ENCODE results near the gene NMNAT2. TPM values are rescaled to one million over a fixed set of nuclear protein-coding genes. Genes with fewer than 3 reads are reported as not detected.
A peak's percentile ranks its signal among the peaks of the same experiment; 100 is the strongest.

The NMNAT2 gene
- total RNA-seq, 6 experiments from 2014 or later, result 20.2 to 31.4 (median 23.8) TPM

- no peak overlapping the region for H3K27ac Mint-ChIP-seq
- no peaks in the 10 kb centered on the region for H3K9me3 Mint-ChIP-seq
- H3K27me3 Mint-ChIP-seq (ENCODE audit: insufficient read depth), result peaks cover 4% of the 10 kb centered on the region; the same call in 1 of the 2 replicates
- DNase-seq, result no peak
- no peak for TF ChIP-seq CTCF (IDR thresholded peaks at IDR 0.05)
- H3K4me1 Mint-ChIP-seq (ENCODE audit: low read depth), result peaks cover 53% of the 10 kb centered on the region
- no peaks in the 10 kb centered on the region; the same call in 1 of the 2 replicates for H3K36me3 Mint-ChIP-seq (ENCODE audit: low read depth)
- no peak overlapping the region for H3K4me3 Mint-ChIP-seq
Measured at GRCh38 chr1:183285256-183285655, 132.9 kb downstream of the NMNAT2 start.

- Mint-ChIP-seq H3K27me3 (ENCODE audit: insufficient read depth) (peaks cover 3% of the 10 kb centered on the region; the same call in 1 of the 2 replicates), H3K36me3 (ENCODE audit: low read depth) (no peaks in the 10 kb centered on the region; the same call in 1 of the 2 replicates), H3K27ac (no peak overlapping the region), H3K9me3 (no peaks in the 10 kb centered on the region), H3K4me1 (ENCODE audit: low read depth) (peaks cover 65% of the 10 kb centered on the region), H3K4me3 (no peak overlapping the region)
- no peak for TF ChIP-seq CTCF (IDR thresholded peaks at IDR 0.05)
- DNase-seq, result no peak
Measured at GRCh38 chr1:183284086-183284485, 134.1 kb downstream of the NMNAT2 start.

GRCh38 chr1:183283286-183283685, 134.9 kb downstream of the NMNAT2 start:
- Mint-ChIP-seq H3K4me1 (ENCODE audit: low read depth) (peaks cover 73% of the 10 kb centered on the region), H3K27me3 (ENCODE audit: insufficient read depth) (peaks cover 2% of the 10 kb centered on the region; the same call in 1 of the 2 replicates)

GRCh38 chr1:183282101-183282855, 135.9 kb downstream of the NMNAT2 start:
- Mint-ChIP-seq H3K9me3 (no peaks in the 10 kb centered on the region), H3K4me3 (no peak overlapping the region), H3K36me3 (ENCODE audit: low read depth) (no peaks in the 10 kb centered on the region), H3K4me1 (ENCODE audit: low read depth) (peaks cover 83% of the 10 kb centered on the region), H3K27ac (peak overlapping the region; percentile 100), H3K27me3 (ENCODE audit: insufficient read depth) (peaks cover 2% of the 10 kb centered on the region; the same call in 1 of the 2 replicates)
- TF ChIP-seq CTCF (IDR thresholded peaks at IDR 0.05), result no peak
- DNase-seq, result no peak

More at GRCh38 chr1:183283286-183283685, 134.9 kb downstream of the NMNAT2 start:
- no peak for TF ChIP-seq CTCF (IDR thresholded peaks at IDR 0.05)
- H3K4me3 Mint-ChIP-seq, result no peak overlapping the region
- H3K9me3 Mint-ChIP-seq, result no peaks in the 10 kb centered on the region
- no peak for DNase-seq
- no peaks in the 10 kb centered on the region for H3K36me3 Mint-ChIP-seq (ENCODE audit: low read depth)
- no peak overlapping the region; the same call in 1 of the 2 replicates for H3K27ac Mint-ChIP-seq

GRCh38 chr1:183281553-183282091, 136.6 kb downstream of the NMNAT2 start:
- Mint-ChIP-seq H3K4me3 (peak overlapping the region; percentile 57), H3K4me1 (ENCODE audit: low read depth) (peaks cover 83% of the 10 kb centered on the region), H3K27ac (peak overlapping the region; percentile 100), H3K9me3 (no peaks in the 10 kb centered on the region), H3K27me3 (ENCODE audit: insufficient read depth) (peaks cover 2% of the 10 kb centered on the region; the same call in 1 of the 2 replicates), H3K36me3 (ENCODE audit: low read depth) (no peaks in the 10 kb centered on the region)
- DNase-seq, result peak; percentile 90
- TF ChIP-seq CTCF (IDR thresholded peaks at IDR 0.05), result peak; percentile 97
